HUES6 (cell line): ENCODE data around the gene INTS4.
"Not testable (repeated sequence)": the region's sequence is repeated elsewhere in the genome, so short reads cannot be mapped to it uniquely, and the experiment has no call there.

Source experiments
- H3K27ac ChIP-seq: 2 replicates; pipeline ENCODE4 v1.7.0; 2013; ENCODE audit warnings: low read depth, mild to moderate bottlenecking, low read length, inconsistent platforms
- H3K27me3 ChIP-seq: 2 replicates; pipeline ENCODE4 v1.6.1; 2013; ENCODE audit warnings: low read length; ENCODE audit not compliant: control insufficient read depth, insufficient read depth
- H3K36me3 ChIP-seq: 2 replicates; pipeline ENCODE4 v1.6.1; 2013; ENCODE audit warnings: low read length; ENCODE audit not compliant: control insufficient read depth, insufficient read depth
- H3K4me1 ChIP-seq: 2 replicates; pipeline ENCODE4 v1.6.1; 2013; ENCODE audit warnings: low read length; ENCODE audit not compliant: control insufficient read depth, insufficient read depth
- H3K4me3 ChIP-seq: 2 replicates; pipeline ENCODE4 v1.5.1; 2013; ENCODE audit warnings: low read depth, low read length
- H3K9ac ChIP-seq: one replicate; pipeline ENCODE4 v1.6.1; 2013; ENCODE audit warnings: mild to moderate bottlenecking, low read length
- H3K9me3 ChIP-seq: 2 replicates; pipeline ENCODE4 v1.6.1; 2013; ENCODE audit warnings: low read depth, low read length; ENCODE audit not compliant: control insufficient read depth, insufficient read depth

INTS4 gene

DNA sequence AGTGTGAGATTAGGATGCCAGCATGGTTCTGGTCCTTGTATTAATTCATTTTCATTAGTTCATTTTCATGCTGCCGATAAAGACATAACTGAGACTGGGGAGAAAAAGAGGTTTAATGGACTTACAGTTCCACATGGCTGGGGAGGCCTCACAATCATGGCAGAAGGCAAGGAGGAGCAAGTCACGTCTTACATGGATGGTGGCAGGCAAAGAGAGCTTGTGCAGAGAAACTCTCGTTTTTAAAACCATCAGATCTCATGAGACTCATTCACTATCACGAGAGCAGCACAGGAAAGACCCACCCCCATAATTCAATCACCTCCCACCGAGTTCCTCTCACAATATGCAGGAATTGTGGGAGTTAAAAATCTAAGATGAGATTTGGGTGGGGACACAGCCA is 150.8 kb downstream of the INTS4 start:
- H3K4me3 ChIP-seq, H3K4me1 ChIP-seq, H3K27ac ChIP-seq, H3K9ac ChIP-seq, H3K27me3 ChIP-seq, H3K9me3 ChIP-seq: not testable (repeated sequence)
- H3K36me3 ChIP-seq: peaks cover 11% of the 10 kb centered on the region

DNA sequence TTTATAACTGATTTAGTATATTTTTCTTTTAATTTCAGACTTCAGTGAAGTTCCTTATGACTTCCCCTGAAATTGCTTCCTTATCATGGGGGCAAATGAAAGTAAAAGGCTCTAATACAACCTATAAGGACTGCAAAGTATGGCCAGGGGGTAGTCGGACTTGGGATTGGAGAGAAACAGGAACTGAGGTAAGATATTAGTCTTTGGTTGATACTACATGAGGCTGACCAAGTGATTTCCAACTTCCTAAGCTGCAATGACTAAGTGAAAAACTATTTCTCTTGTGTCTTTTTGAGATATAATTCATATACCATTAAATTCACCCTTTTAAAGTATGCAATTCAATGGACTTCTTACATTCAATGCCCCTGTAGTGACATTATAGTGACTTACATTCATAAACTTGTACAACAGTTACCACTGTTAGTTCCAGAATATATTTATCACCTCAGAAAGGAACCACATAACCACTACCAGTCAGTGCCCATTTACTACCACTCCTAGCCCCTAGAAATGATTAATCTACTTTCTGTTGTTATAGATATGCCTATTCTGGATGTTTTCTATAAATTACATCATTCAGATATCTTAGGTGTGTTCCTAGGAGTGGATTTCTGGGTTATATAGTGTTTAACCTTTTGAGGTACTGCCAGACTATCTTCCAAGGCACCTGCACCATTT is 151.9 kb downstream of the INTS4 start:
- Histone ChIP-seq H3K27me3 (no peaks in the 10 kb centered on the region), H3K9ac (no peak overlapping the region), H3K9me3 (peaks cover 7% of the 10 kb centered on the region; the same call in 1 of the 2 replicates), H3K27ac (no peak overlapping the region), H3K4me1 (no peaks in the 10 kb centered on the region), H3K36me3 (peaks cover 11% of the 10 kb centered on the region), H3K4me3 (no peak overlapping the region)

DNA sequence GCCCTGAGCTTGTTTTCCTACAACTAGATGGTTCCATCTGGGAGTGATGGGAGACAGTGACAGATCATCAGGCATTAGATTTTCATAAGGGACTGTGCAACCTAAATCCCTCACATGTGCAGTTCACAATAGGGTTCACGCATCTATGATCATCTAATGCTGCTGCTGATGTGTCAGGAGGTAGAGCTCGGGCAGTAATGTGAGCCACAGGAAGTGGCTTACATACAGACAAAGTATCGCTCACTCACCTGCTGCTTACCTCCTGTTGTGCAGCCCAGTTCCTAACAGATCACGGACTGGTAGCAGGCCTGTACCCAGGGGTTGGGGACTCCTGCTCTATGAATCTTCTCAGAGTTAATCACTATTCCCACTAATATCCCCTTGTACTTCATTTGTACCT is 161.2 kb downstream of the INTS4 start:
- Histone ChIP-seq H3K9me3 (peaks cover 19% of the 10 kb centered on the region), H3K4me3 (no peak overlapping the region), H3K36me3 (no peaks in the 10 kb centered on the region), H3K9ac (no peak overlapping the region), H3K27me3 (no peaks in the 10 kb centered on the region), H3K27ac (no peak overlapping the region), H3K4me1 (no peaks in the 10 kb centered on the region)

DNA sequence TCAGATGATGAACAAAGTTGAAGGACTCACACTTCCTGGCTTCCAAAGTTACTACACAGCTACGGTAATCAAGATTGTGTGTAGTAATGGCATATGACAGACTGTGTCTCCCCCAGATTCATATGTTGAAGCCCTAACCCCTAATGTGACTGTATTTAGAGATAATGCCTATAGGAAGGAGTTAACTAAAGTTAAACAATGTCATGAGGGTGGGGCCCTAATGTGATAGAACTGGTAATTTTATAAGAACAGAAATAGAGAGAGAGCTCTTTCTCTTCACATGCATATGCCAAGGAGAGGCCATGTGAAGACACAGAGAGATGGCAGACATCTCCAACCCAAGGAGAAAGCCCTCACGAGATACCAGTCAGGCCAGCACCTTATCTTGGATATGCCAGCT is 165.5 kb downstream of the INTS4 start:
- Histone ChIP-seq H3K27ac (no peak overlapping the region), H3K4me1 (no peaks in the 10 kb centered on the region), H3K36me3 (no peaks in the 10 kb centered on the region), H3K27me3 (no peaks in the 10 kb centered on the region), H3K4me3 (no peak overlapping the region), H3K9ac (no peak overlapping the region), H3K9me3 (peaks cover 15% of the 10 kb centered on the region)
